Measurements from ENCODE around the gene EZH2. TPM values are rescaled to one million over a fixed set of nuclear protein-coding genes. Genes with fewer than 3 reads are reported as not detected.
A peak's percentile ranks its signal among the peaks of the same experiment; 100 is the strongest.

EZH2 gene
- total and polyA plus RNA-seq, 4 donors, result 17.2 to 34.2 (median 22.2) TPM

- H3K9me3 ChIP-seq (ENCODE audit: control insufficient read depth, insufficient read depth, low read length), result no peaks in the 10 kb centered on the region
- H3K27ac ChIP-seq (ENCODE audit: low read depth, low read length), result no peak overlapping the region
- WGBS (ENCODE audit: insufficient coverage), result 20% methylated on average over 1 of the region's 5 CpGs
- DNase-seq (ENCODE audit: low read depth in 4 of 6, low spot score in 6 of 6), result no peak
- peaks cover 5% of the 10 kb centered on the region for H3K36me3 ChIP-seq (ENCODE audit: control insufficient read depth, insufficient read depth, low read length)
- no peaks in the 10 kb centered on the region for H3K27me3 ChIP-seq (ENCODE audit: control insufficient read depth, insufficient read depth, low read length)
- no peaks in the 10 kb centered on the region for H3K4me1 ChIP-seq (ENCODE audit: control insufficient read depth, insufficient read depth, low read length)
- no peak overlapping the region for H3K4me3 ChIP-seq (ENCODE audit: low read depth, low read length)
Observed at GRCh38 chr7:148825338-148825737, 58.8 kb downstream of the EZH2 start.

DNA sequence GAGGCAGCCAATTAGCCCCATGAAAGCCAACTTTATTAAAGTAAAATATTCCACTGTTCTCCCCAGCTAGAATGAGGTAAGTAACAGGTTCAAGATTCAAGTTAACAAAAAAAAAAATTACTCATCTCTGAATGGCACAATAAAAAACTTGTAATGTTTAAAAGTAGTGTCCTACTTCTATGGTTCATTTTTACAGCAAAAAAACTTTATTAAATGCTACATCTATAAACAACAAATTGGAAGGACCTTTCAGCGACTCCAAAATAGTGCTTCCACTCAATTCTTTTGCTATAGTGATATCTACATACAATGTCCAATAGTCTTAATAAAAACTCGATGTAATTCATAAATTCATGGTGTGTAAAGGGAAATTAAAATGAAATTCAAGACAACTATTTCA is 59.2 kb downstream of the EZH2 start:
- no peaks in the 10 kb centered on the region for H3K9me3 ChIP-seq (ENCODE audit: control insufficient read depth, insufficient read depth, low read length)
- no peaks in the 10 kb centered on the region for H3K4me1 ChIP-seq (ENCODE audit: control insufficient read depth, insufficient read depth, low read length)
- H3K27me3 ChIP-seq (ENCODE audit: control insufficient read depth, insufficient read depth, low read length), result no peaks in the 10 kb centered on the region
- H3K4me3 ChIP-seq (ENCODE audit: low read depth, low read length), result no peak overlapping the region
- no peak for DNase-seq (ENCODE audit: low read depth in 4 of 6, low spot score in 6 of 6)
- H3K27ac ChIP-seq (ENCODE audit: low read depth, low read length), result no peak overlapping the region
- no CpG with 5 or more reads among the region's 2 CpGs for WGBS (ENCODE audit: insufficient coverage)
- peaks cover 5% of the 10 kb centered on the region for H3K36me3 ChIP-seq (ENCODE audit: control insufficient read depth, insufficient read depth, low read length)

DNA sequence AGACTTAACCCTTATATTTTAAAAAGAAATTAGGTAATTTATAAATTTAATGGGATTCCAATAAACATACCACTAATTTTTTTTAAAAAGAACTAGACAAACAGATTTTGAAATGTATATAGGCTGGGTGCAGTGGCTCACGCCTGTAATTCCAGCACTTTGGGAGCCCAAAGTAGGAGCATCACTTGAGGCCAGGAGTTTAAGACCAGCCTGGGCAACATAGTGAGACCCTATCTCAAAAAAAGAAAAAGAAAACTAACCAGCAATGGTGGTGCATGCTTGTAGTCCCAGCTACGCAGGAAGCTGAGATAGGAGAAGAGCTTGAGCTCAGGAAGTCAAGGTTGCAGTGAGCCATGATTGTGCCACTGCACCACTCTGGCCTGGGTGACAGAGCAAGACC is 62.7 kb downstream of the EZH2 start:
- peaks cover 2% of the 10 kb centered on the region for H3K36me3 ChIP-seq (ENCODE audit: control insufficient read depth, insufficient read depth, low read length)
- WGBS (ENCODE audit: insufficient coverage), result 100% methylated on average over 1 of the region's 2 CpGs
- H3K9me3 ChIP-seq (ENCODE audit: control insufficient read depth, insufficient read depth, low read length), result no peaks in the 10 kb centered on the region
- H3K27me3 ChIP-seq (ENCODE audit: control insufficient read depth, insufficient read depth, low read length), result no peaks in the 10 kb centered on the region
- no peak overlapping the region for H3K27ac ChIP-seq (ENCODE audit: low read depth, low read length)
- H3K4me1 ChIP-seq (ENCODE audit: control insufficient read depth, insufficient read depth, low read length), result no peaks in the 10 kb centered on the region
- H3K4me3 ChIP-seq (ENCODE audit: low read depth, low read length), result no peak overlapping the region
- no peak for DNase-seq (ENCODE audit: low read depth in 4 of 6, low spot score in 6 of 6)

- H3K4me3 ChIP-seq (ENCODE audit: low read depth, low read length), result no peak overlapping the region
- H3K4me1 ChIP-seq (ENCODE audit: control insufficient read depth, insufficient read depth, low read length), result no peaks in the 10 kb centered on the region
- no peak for DNase-seq (ENCODE audit: low read depth in 4 of 6, low spot score in 6 of 6)
- no peaks in the 10 kb centered on the region for H3K27me3 ChIP-seq (ENCODE audit: control insufficient read depth, insufficient read depth, low read length)
- H3K36me3 ChIP-seq (ENCODE audit: control insufficient read depth, insufficient read depth, low read length), result peaks cover 2% of the 10 kb centered on the region
- H3K9me3 ChIP-seq (ENCODE audit: control insufficient read depth, insufficient read depth, low read length), result no peaks in the 10 kb centered on the region
- no CpG with 5 or more reads among the region's 6 CpGs for WGBS (ENCODE audit: insufficient coverage)
- no peak overlapping the region for H3K27ac ChIP-seq (ENCODE audit: low read depth, low read length)
Observed at GRCh38 chr7:148819697-148820360, 64.3 kb downstream of the EZH2 start.

DNA sequence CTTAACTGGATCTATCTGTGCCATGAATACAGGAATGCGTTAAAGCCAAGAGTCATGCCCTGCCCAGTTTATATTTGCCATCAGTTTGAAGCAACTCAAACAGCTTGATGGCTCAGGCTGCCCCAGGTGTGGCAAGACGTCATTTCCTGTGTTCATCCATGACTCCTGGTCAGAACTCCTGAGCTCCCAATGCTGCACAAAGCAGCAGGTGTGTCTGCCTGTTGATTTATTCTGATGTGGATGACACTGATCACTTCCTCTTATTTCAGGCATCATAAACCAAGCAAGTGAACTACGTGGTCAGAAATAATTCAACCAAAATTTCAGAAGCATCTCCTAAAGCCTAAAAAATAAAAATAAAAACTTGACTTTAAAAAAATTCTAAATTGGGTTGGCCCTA is 68.5 kb downstream of the EZH2 start:
- WGBS (ENCODE audit: insufficient coverage), result 69% methylated on average over 2 of the region's 3 CpGs
- Histone ChIP-seq H3K9me3 (ENCODE audit: control insufficient read depth, insufficient read depth, low read length) (no peaks in the 10 kb centered on the region), H3K4me3 (ENCODE audit: low read depth, low read length) (no peak overlapping the region), H3K36me3 (ENCODE audit: control insufficient read depth, insufficient read depth, low read length) (peaks cover 7% of the 10 kb centered on the region), H3K4me1 (ENCODE audit: control insufficient read depth, insufficient read depth, low read length) (no peaks in the 10 kb centered on the region), H3K27me3 (ENCODE audit: control insufficient read depth, insufficient read depth, low read length) (no peaks in the 10 kb centered on the region), H3K27ac (ENCODE audit: low read depth, low read length) (no peak overlapping the region)
- DNase-seq (ENCODE audit: low read depth in 4 of 6, low spot score in 6 of 6), result no peak

DNA sequence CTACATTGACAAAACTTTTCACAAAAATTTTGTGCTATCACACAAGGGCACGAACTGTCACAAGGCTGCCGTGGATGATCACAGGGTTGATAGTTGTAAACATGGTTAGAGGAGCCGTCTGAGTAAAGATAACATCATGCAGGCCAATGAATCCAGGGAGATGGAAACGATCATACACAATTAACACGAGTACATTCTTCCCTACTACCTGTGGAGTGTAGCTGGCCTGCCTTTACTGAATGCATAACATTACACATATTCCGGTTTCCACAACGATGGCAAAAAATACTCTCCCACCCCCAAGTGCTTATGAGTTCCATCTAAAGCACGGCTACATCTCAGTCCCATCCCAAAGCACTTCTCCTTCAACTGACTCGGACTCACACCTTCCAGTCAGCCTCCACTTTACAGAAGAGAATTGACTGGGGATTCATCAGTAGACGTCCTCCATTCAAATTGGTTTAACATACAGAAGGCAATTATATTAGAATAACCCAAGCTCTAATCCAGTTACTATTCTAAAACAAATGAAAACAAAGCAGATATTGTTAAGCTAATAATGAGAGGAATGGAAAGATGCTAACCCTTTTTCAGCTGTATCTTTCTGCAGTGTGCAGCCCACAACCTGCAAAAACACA is 69.0 kb downstream of the EZH2 start:
- H3K4me3 ChIP-seq (ENCODE audit: low read depth, low read length), result no peak overlapping the region
- H3K27me3 ChIP-seq (ENCODE audit: control insufficient read depth, insufficient read depth, low read length), result no peaks in the 10 kb centered on the region
- DNase-seq (ENCODE audit: low read depth in 4 of 6, low spot score in 6 of 6), result no peak
- H3K27ac ChIP-seq (ENCODE audit: low read depth, low read length), result no peak overlapping the region
- H3K4me1 ChIP-seq (ENCODE audit: control insufficient read depth, insufficient read depth, low read length), result no peaks in the 10 kb centered on the region
- peaks cover 10% of the 10 kb centered on the region for H3K36me3 ChIP-seq (ENCODE audit: control insufficient read depth, insufficient read depth, low read length)
- WGBS (ENCODE audit: insufficient coverage), result 85% methylated on average over 7 of the region's 10 CpGs
- no peaks in the 10 kb centered on the region for H3K9me3 ChIP-seq (ENCODE audit: control insufficient read depth, insufficient read depth, low read length)

- Histone ChIP-seq H3K9me3 (ENCODE audit: control insufficient read depth, insufficient read depth, low read length) (no peaks in the 10 kb centered on the region), H3K4me1 (ENCODE audit: control insufficient read depth, insufficient read depth, low read length) (peaks cover 3% of the 10 kb centered on the region), H3K36me3 (ENCODE audit: control insufficient read depth, insufficient read depth, low read length) (peaks cover 13% of the 10 kb centered on the region), H3K4me3 (ENCODE audit: low read depth, low read length) (no peak overlapping the region), H3K27me3 (ENCODE audit: control insufficient read depth, insufficient read depth, low read length) (no peaks in the 10 kb centered on the region), H3K27ac (ENCODE audit: low read depth, low read length) (no peak overlapping the region)
- WGBS (ENCODE audit: insufficient coverage), result 95% methylated on average over 8 of the region's 9 CpGs
- DNase-seq (ENCODE audit: low read depth in 4 of 6, low spot score in 6 of 6), result no peak
Observed at GRCh38 chr7:148813890-148814289, 70.2 kb downstream of the EZH2 start.

GRCh38 chr7:148811892-148812291 is 72.2 kb downstream of the EZH2 start:
- Histone ChIP-seq H3K27ac (ENCODE audit: low read depth, low read length) (no peak overlapping the region), H3K4me3 (ENCODE audit: low read depth, low read length) (no peak overlapping the region), H3K9me3 (ENCODE audit: control insufficient read depth, insufficient read depth, low read length) (no peaks in the 10 kb centered on the region), H3K27me3 (ENCODE audit: control insufficient read depth, insufficient read depth, low read length) (no peaks in the 10 kb centered on the region), H3K36me3 (ENCODE audit: control insufficient read depth, insufficient read depth, low read length) (peaks cover 18% of the 10 kb centered on the region), H3K4me1 (ENCODE audit: control insufficient read depth, insufficient read depth, low read length) (peaks cover 8% of the 10 kb centered on the region)
- 93% methylated on average over 2 of the region's 4 CpGs for WGBS (ENCODE audit: insufficient coverage)
- no peak for DNase-seq (ENCODE audit: low read depth in 4 of 6, low spot score in 6 of 6)

DNA sequence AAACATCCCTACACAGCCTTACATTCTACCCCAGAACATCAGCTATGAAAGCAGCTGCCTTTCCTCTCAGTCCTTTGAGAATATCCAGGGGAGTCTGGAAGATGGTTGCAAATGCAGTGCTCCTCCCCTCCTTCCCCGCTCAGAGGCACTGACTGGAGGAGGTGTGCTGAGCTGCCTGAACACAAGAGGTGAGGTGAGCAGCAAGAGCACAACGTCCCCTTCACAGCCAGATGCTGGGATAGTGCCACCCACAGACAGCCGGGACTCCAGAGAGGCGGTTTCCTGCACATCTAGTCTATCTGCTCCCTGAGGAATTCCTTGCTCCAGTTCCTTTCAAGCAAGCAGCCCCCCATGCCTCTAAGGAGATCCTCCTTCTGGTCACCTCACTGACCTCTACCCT is 74.2 kb downstream of the EZH2 start:
- DNase-seq (ENCODE audit: low read depth in 4 of 6, low spot score in 6 of 6), result peak in 1 of 6 donors; percentile 12
- H3K36me3 ChIP-seq (ENCODE audit: control insufficient read depth, insufficient read depth, low read length), result peaks cover 21% of the 10 kb centered on the region
- H3K27ac ChIP-seq (ENCODE audit: low read depth, low read length), result no peak overlapping the region
- H3K4me3 ChIP-seq (ENCODE audit: low read depth, low read length), result no peak overlapping the region
- H3K27me3 ChIP-seq (ENCODE audit: control insufficient read depth, insufficient read depth, low read length), result no peaks in the 10 kb centered on the region
- no peaks in the 10 kb centered on the region for H3K9me3 ChIP-seq (ENCODE audit: control insufficient read depth, insufficient read depth, low read length)
- peaks cover 8% of the 10 kb centered on the region for H3K4me1 ChIP-seq (ENCODE audit: control insufficient read depth, insufficient read depth, low read length)
- 55% methylated on average over 2 of the region's 4 CpGs for WGBS (ENCODE audit: insufficient coverage)

DNA sequence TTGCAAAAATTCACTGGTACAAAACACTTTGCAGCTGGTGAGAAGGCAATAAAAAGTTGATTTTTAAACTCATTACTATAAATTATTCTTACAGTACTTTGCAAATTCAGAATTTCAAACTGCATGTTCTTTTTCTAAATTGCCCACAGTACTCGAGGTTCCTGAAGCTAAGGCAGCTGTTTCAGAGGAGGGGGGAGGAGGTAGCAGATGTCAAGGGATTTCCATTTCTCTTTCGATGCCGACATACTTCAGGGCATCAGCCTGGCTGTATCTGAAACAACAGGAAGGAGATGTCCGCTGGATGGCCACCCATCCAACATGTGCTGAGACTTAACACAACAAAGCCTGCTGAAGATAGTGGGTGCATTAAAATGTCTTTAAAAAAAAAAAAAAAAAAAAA is 76.7 kb downstream of the EZH2 start:
- no peaks in the 10 kb centered on the region for H3K9me3 ChIP-seq (ENCODE audit: control insufficient read depth, insufficient read depth, low read length)
- H3K4me3 ChIP-seq (ENCODE audit: low read depth, low read length), result no peak overlapping the region
- no CpG with 5 or more reads among the region's 4 CpGs for WGBS (ENCODE audit: insufficient coverage)
- DNase-seq (ENCODE audit: low read depth in 4 of 6, low spot score in 6 of 6), result peak in 1 of 6 donors; percentile 60
- H3K27ac ChIP-seq (ENCODE audit: low read depth, low read length), result no peak overlapping the region
- peaks cover 35% of the 10 kb centered on the region for H3K36me3 ChIP-seq (ENCODE audit: control insufficient read depth, insufficient read depth, low read length)
- H3K4me1 ChIP-seq (ENCODE audit: control insufficient read depth, insufficient read depth, low read length), result peaks cover 8% of the 10 kb centered on the region
- no peaks in the 10 kb centered on the region for H3K27me3 ChIP-seq (ENCODE audit: control insufficient read depth, insufficient read depth, low read length)

All from spinal cord (tissue), 10 donors.